ENCODE data around the gene KMT2A.
"Not testable (repeated sequence)": the region's sequence is repeated elsewhere in the genome, so short reads cannot be mapped to it uniquely, and the experiment has no call there.

The KMT2A gene

GRCh38 chr11:118442908-118443589 is 6.8 kb downstream of the KMT2A start:
- TF ChIP-seq CTCF (conservative IDR thresholded peaks at IDR 0.05) (no peak), ZFX (IDR thresholded peaks at IDR 0.05) (no peak)
- no peak overlapping the region for H3K27ac ChIP-seq

GRCh38 chr11:118443590-118444218 is 7.4 kb downstream of the KMT2A start:
- no peak overlapping the region for H3K27ac ChIP-seq

GRCh38 chr11:118447423-118447822 is 11.1 kb downstream of the KMT2A start:
- TF ChIP-seq CTCF (conservative IDR thresholded peaks at IDR 0.05) (no peak), ZFX (IDR thresholded peaks at IDR 0.05) (no peak)
- H3K27ac ChIP-seq: no peak overlapping the region

More at GRCh38 chr11:118443590-118444218, 7.4 kb downstream of the KMT2A start:
- TF ChIP-seq ZFX (IDR thresholded peaks at IDR 0.05) (no peak), CTCF (conservative IDR thresholded peaks at IDR 0.05) (no peak)

GRCh38 chr11:118448294-118448693 is 12.0 kb downstream of the KMT2A start:
- H3K27ac ChIP-seq: no peak overlapping the region
- no peak for TF ChIP-seq ZFX (IDR thresholded peaks at IDR 0.05)
- no peak for TF ChIP-seq CTCF (conservative IDR thresholded peaks at IDR 0.05)

- no peak for TF ChIP-seq CTCF (conservative IDR thresholded peaks at IDR 0.05)
- TF ChIP-seq ZFX (IDR thresholded peaks at IDR 0.05): no peak
- no peak overlapping the region for H3K27ac ChIP-seq
Measured at GRCh38 chr11:118449316-118449918, 13.1 kb downstream of the KMT2A start.

- TF ChIP-seq ZFX (IDR thresholded peaks at IDR 0.05): no peak
- no peak for TF ChIP-seq CTCF (conservative IDR thresholded peaks at IDR 0.05)
Measured at GRCh38 chr11:118450451-118450850, 14.2 kb downstream of the KMT2A start.

GRCh38 chr11:118462178-118462577 is 25.9 kb downstream of the KMT2A start:
- TF ChIP-seq CTCF (conservative IDR thresholded peaks at IDR 0.05) (no peak), ZFX (IDR thresholded peaks at IDR 0.05) (no peak)
- no peak overlapping the region for H3K27ac ChIP-seq

More at GRCh38 chr11:118450451-118450850, 14.2 kb downstream of the KMT2A start:
- H3K27ac ChIP-seq: no peak overlapping the region

GRCh38 chr11:118468968-118469367 is 32.7 kb downstream of the KMT2A start:
- not testable (repeated sequence) for H3K27ac ChIP-seq
